Measurements from ENCODE around the gene TMEM31.

The TMEM31 gene

GRCh38 chrX:103727115-103727514, 16.4 kb downstream of the TMEM31 start:
- Histone ChIP-seq H4K20me1 (ENCODE audit: insufficient read depth, low read length) (no peaks in the 10 kb centered on the region), H3K27ac (ENCODE audit: low read length) (no peak overlapping the region), H3K4me3 (ENCODE audit: low read depth in 1 of 2, low read length in 2 of 2) (no peak overlapping the region), H3K9me3 (ENCODE audit: insufficient read depth, low read length, severe bottlenecking) (no peaks in the 10 kb centered on the region), H3K9ac (ENCODE audit: low read depth, low read length) (no peak overlapping the region), H2AFZ (ENCODE audit: low read depth, low read length) (no peak overlapping the region), H3K27me3 (ENCODE audit: insufficient read depth, low read length, poor library complexity) (no peaks in the 10 kb centered on the region), H3K4me2 (ENCODE audit: insufficient read depth, low read length) (no peak overlapping the region), H3K4me1 (ENCODE audit: insufficient read depth, low read length) (no peaks in the 10 kb centered on the region), H3K79me2 (ENCODE audit: insufficient read depth, low read length) (no peaks in the 10 kb centered on the region), H3K36me3 (ENCODE audit: insufficient read depth, low read length) (no peaks in the 10 kb centered on the region)
- DNase-seq (no peak), ATAC-seq (ENCODE audit: insufficient read depth, low read depth) (no peak)
- TF ChIP-seq CTCF (IDR thresholded peaks at IDR 0.05; ENCODE audit: borderline replicate concordance, extremely low read depth, low read length, poor library complexity, severe bottlenecking) = no peak

GRCh38 chrX:103729015-103729414, 18.3 kb downstream of the TMEM31 start:
- Histone ChIP-seq H3K4me1 (ENCODE audit: insufficient read depth, low read length) (no peaks in the 10 kb centered on the region), H3K4me3 (ENCODE audit: low read depth in 1 of 2, low read length in 2 of 2) (no peak overlapping the region), H3K9ac (ENCODE audit: low read depth, low read length) (no peak overlapping the region), H3K4me2 (ENCODE audit: insufficient read depth, low read length) (no peak overlapping the region), H3K36me3 (ENCODE audit: insufficient read depth, low read length) (no peaks in the 10 kb centered on the region), H3K27me3 (ENCODE audit: insufficient read depth, low read length, poor library complexity) (no peaks in the 10 kb centered on the region), H2AFZ (ENCODE audit: low read depth, low read length) (no peak overlapping the region), H3K79me2 (ENCODE audit: insufficient read depth, low read length) (no peaks in the 10 kb centered on the region), H4K20me1 (ENCODE audit: insufficient read depth, low read length) (no peaks in the 10 kb centered on the region), H3K27ac (ENCODE audit: low read length) (no peak overlapping the region), H3K9me3 (ENCODE audit: insufficient read depth, low read length, severe bottlenecking) (no peaks in the 10 kb centered on the region)
- DNase-seq (no peak), ATAC-seq (ENCODE audit: insufficient read depth, low read depth) (no peak)
- TF ChIP-seq EZH2 (IDR thresholded peaks at IDR 0.05; ENCODE audit: borderline replicate concordance, low read depth, low read length, severe bottlenecking) (no peak), CTCF (IDR thresholded peaks at IDR 0.05; ENCODE audit: borderline replicate concordance, extremely low read depth, low read length, poor library complexity, severe bottlenecking) (no peak)

GRCh38 chrX:103730147-103730795, 19.6 kb downstream of the TMEM31 start:
- Histone ChIP-seq H3K9ac (ENCODE audit: low read depth, low read length) (no peak overlapping the region), H3K4me3 (ENCODE audit: low read depth in 1 of 2, low read length in 2 of 2) (no peak overlapping the region), H3K4me2 (ENCODE audit: insufficient read depth, low read length) (no peak overlapping the region), H2AFZ (ENCODE audit: low read depth, low read length) (no peak overlapping the region), H3K27me3 (ENCODE audit: insufficient read depth, low read length, poor library complexity) (no peaks in the 10 kb centered on the region), H3K9me3 (ENCODE audit: insufficient read depth, low read length, severe bottlenecking) (no peaks in the 10 kb centered on the region), H3K4me1 (ENCODE audit: insufficient read depth, low read length) (no peaks in the 10 kb centered on the region), H3K27ac (ENCODE audit: low read length) (no peak overlapping the region), H4K20me1 (ENCODE audit: insufficient read depth, low read length) (no peaks in the 10 kb centered on the region), H3K36me3 (ENCODE audit: insufficient read depth, low read length) (no peaks in the 10 kb centered on the region), H3K79me2 (ENCODE audit: insufficient read depth, low read length) (no peaks in the 10 kb centered on the region)
- ATAC-seq (ENCODE audit: insufficient read depth, low read depth) (no peak), DNase-seq (no peak)
- no peak for TF ChIP-seq CTCF (IDR thresholded peaks at IDR 0.05; ENCODE audit: borderline replicate concordance, extremely low read depth, low read length, poor library complexity, severe bottlenecking)
- TF ChIP-seq EZH2 (IDR thresholded peaks at IDR 0.05; ENCODE audit: borderline replicate concordance, low read depth, low read length, severe bottlenecking) = no peak
